Neural progenitor cell (in vitro differentiated cells): ENCODE data around the gene LENG9. TPM values are rescaled to one million over a fixed set of nuclear protein-coding genes. Genes with fewer than 3 reads are reported as not detected.

Source experiments
- DNase-seq: peaks from one replicate; pipeline ENCODE4 v3.0.0-alpha.2; 2016; ENCODE audit warnings: low spot score
- H2AFZ ChIP-seq: fragments of 200-600 bp; sonication (generic); replicated peaks from 2 replicates; pipeline ENCODE4 v1.6.1; 2016; ENCODE audit warnings: antibody characterized with exemption
- H3F3A ChIP-seq: fragments of 200-600 bp; sonication (generic); 2 replicates; pipeline ENCODE4 v1.6.1; 2016; ENCODE audit warnings: antibody characterized with exemption, low read depth
- H3K27ac ChIP-seq: fragments of 200-600 bp; sonication (generic); 2 replicates; pipeline ENCODE4 v1.5.1; 2016; ENCODE audit warnings: mild to moderate bottlenecking
- H3K27me3 ChIP-seq: fragments of 200-600 bp; sonication (generic); 2 replicates; pipeline ENCODE4 v1.6.1; 2016; ENCODE audit warnings: mild to moderate bottlenecking, moderate library complexity
- H3K36me3 ChIP-seq: fragments of 200-600 bp; sonication (generic); 2 replicates; pipeline ENCODE4 v1.5.1; 2016
- H3K4me1 ChIP-seq: fragments of 200-600 bp; sonication (generic); 2 replicates; pipeline ENCODE4 v1.6.1; 2016; ENCODE audit warnings: mixed run types
- H3K4me2 ChIP-seq: fragments of 200-600 bp; sonication (generic); 2 replicates; pipeline ENCODE4 v1.6.1; 2016
- H3K4me3 ChIP-seq: fragments of 200-600 bp; sonication (generic); 2 replicates; pipeline ENCODE4 v1.5.1; 2016
- H3K79me2 ChIP-seq: fragments of 200-600 bp; sonication (generic); 2 replicates; pipeline ENCODE4 v1.6.1; 2016; ENCODE audit warnings: low read depth
- H3K9ac ChIP-seq: fragments of 200-600 bp; sonication (generic); 2 replicates; pipeline ENCODE4 v1.6.1; 2016
- H3K9me3 ChIP-seq: fragments of 200-600 bp; sonication (generic); 2 replicates; pipeline ENCODE4 v1.5.1; 2016; ENCODE audit warnings: low read depth
- H4K20me1 ChIP-seq: fragments of 200-600 bp; sonication (generic); 2 replicates; pipeline ENCODE4 v1.6.1; 2016; ENCODE audit warnings: low read depth
- H3K27ac Mint-ChIP-seq: 3 replicates; pipeline ENCODE4 v1.8.0; 2021; ENCODE audit warnings: mixed read lengths
- H3K27me3 Mint-ChIP-seq: 2 replicates; pipeline ENCODE4 v1.8.0; 2022; ENCODE audit warnings: low read depth, mild to moderate bottlenecking, inconsistent platforms, moderate library complexity, mixed read lengths; ENCODE audit not compliant: insufficient read depth
- H3K36me3 Mint-ChIP-seq: 3 replicates; pipeline ENCODE4 v1.8.0; 2021; ENCODE audit warnings: mixed read lengths
- H3K4me1 Mint-ChIP-seq: 3 replicates; pipeline ENCODE4 v1.8.0; 2021; ENCODE audit warnings: mixed read lengths
- H3K4me3 Mint-ChIP-seq: 3 replicates; pipeline ENCODE4 v1.8.0; 2021; ENCODE audit warnings: mild to moderate bottlenecking, moderate library complexity, mixed read lengths
- H3K9me3 Mint-ChIP-seq: 3 replicates; pipeline ENCODE4 v1.8.0; 2020; ENCODE audit warnings: mixed read lengths
- CTCF ChIP-seq: fragments of 200-600 bp; sonication (generic); IDR thresholded peaks from 2 replicates; pipeline ENCODE4 v1.5.1; 2017; ENCODE audit warnings: antibody characterized with exemption, mild to moderate bottlenecking
- EZH2 ChIP-seq: fragments of 200-600 bp; sonication (generic); IDR thresholded peaks from 2 replicates; pipeline ENCODE4 v1.6.1; 2017; ENCODE audit warnings: antibody characterized with exemption, mild to moderate bottlenecking, moderate library complexity
- EZH2phosphoT487 ChIP-seq: fragments of 200-600 bp; sonication (generic); IDR thresholded peaks from 2 replicates; pipeline ENCODE4 v1.6.1; 2017; ENCODE audit warnings: antibody characterized with exemption
- total RNA-seq: library from RNA; depleted of rRNA; stranded (reverse); fragments of >200 nt; gene quantifications from 2 replicates; pipeline ENCODE4 v1.2.3, GENCODE V29; 2015; ENCODE audit warnings: low replicate concordance

Gene LENG9
- total RNA-seq, 1 donor from 2014 or later: 0.79 TPM

GRCh38 chr19:54435551-54436016 is 28.0 kb downstream of the LENG9 start:
- peaks cover 80% of the 10 kb centered on the region for H4K20me1 ChIP-seq
- H3K9ac ChIP-seq: no peak overlapping the region
- no peaks in the 10 kb centered on the region for H3K27me3 ChIP-seq
- H3F3A ChIP-seq: peaks cover 28% of the 10 kb centered on the region
- no peak overlapping the region for H3K4me3 Mint-ChIP-seq
- H3K36me3 Mint-ChIP-seq: peaks cover 14% of the 10 kb centered on the region
- no peak for DNase-seq
- peak overlapping the region; percentile 43 for H3K27ac ChIP-seq
- H3K4me2 ChIP-seq: peak overlapping the region; percentile 50
- H2AFZ ChIP-seq: no peak overlapping the region
- H3K27me3 Mint-ChIP-seq: peaks cover 16% of the 10 kb centered on the region
- no peak for TF ChIP-seq CTCF
- TF ChIP-seq EZH2phosphoT487: no peak
- TF ChIP-seq EZH2: no peak
- no peaks in the 10 kb centered on the region for H3K9me3 ChIP-seq
- no peak overlapping the region for H3K27ac Mint-ChIP-seq
- no peaks in the 10 kb centered on the region for H3K9me3 Mint-ChIP-seq
- H3K4me3 ChIP-seq: no peak overlapping the region
- H3K4me1 ChIP-seq: peaks cover 20% of the 10 kb centered on the region
- peaks cover 57% of the 10 kb centered on the region for H3K4me1 Mint-ChIP-seq
- H3K79me2 ChIP-seq: peaks cover 4% of the 10 kb centered on the region
- no peaks in the 10 kb centered on the region for H3K36me3 ChIP-seq

GRCh38 chr19:54434873-54435214 is 28.7 kb downstream of the LENG9 start:
- H3K27ac Mint-ChIP-seq: peak overlapping the region; percentile 86
- Histone ChIP-seq H4K20me1 (peaks cover 85% of the 10 kb centered on the region), H3K4me3 (no peak overlapping the region), H3K27ac (no peak overlapping the region), H3K27me3 (no peaks in the 10 kb centered on the region), H3K4me1 (peaks cover 28% of the 10 kb centered on the region), H3K36me3 (no peaks in the 10 kb centered on the region), H3K4me2 (no peak overlapping the region), H3K9ac (no peak overlapping the region), H2AFZ (no peak overlapping the region), H3K79me2 (peaks cover 4% of the 10 kb centered on the region), H3F3A (peaks cover 29% of the 10 kb centered on the region), H3K9me3 (no peaks in the 10 kb centered on the region)
- DNase-seq: no peak
- TF ChIP-seq EZH2 (no peak), CTCF (no peak), EZH2phosphoT487 (no peak)
- H3K4me1 Mint-ChIP-seq: peaks cover 59% of the 10 kb centered on the region
- no peaks in the 10 kb centered on the region for H3K9me3 Mint-ChIP-seq
- peaks cover 14% of the 10 kb centered on the region for H3K36me3 Mint-ChIP-seq
- peak overlapping the region; percentile 78 for H3K4me3 Mint-ChIP-seq
- H3K27me3 Mint-ChIP-seq: peaks cover 16% of the 10 kb centered on the region

GRCh38 chr19:54434112-54434872 is 29.3 kb downstream of the LENG9 start:
- Histone ChIP-seq H3K4me2 (no peak overlapping the region), H3K9ac (no peak overlapping the region), H3K36me3 (no peaks in the 10 kb centered on the region), H2AFZ (no peak overlapping the region), H3K27ac (no peak overlapping the region), H3K4me1 (peaks cover 33% of the 10 kb centered on the region), H3K9me3 (no peaks in the 10 kb centered on the region), H4K20me1 (peaks cover 83% of the 10 kb centered on the region), H3K27me3 (no peaks in the 10 kb centered on the region), H3K4me3 (no peak overlapping the region), H3K79me2 (peaks cover 4% of the 10 kb centered on the region), H3F3A (peaks cover 26% of the 10 kb centered on the region)
- DNase-seq: no peak
- Mint-ChIP-seq H3K4me1 (peaks cover 58% of the 10 kb centered on the region), H3K27me3 (peaks cover 14% of the 10 kb centered on the region), H3K36me3 (peaks cover 16% of the 10 kb centered on the region), H3K9me3 (no peaks in the 10 kb centered on the region), H3K27ac (no peak overlapping the region), H3K4me3 (peak overlapping the region; percentile 78)
- TF ChIP-seq EZH2 (no peak), EZH2phosphoT487 (no peak), CTCF (no peak)
